ENCODE measurements around the gene ARHGAP6.

DNA sequence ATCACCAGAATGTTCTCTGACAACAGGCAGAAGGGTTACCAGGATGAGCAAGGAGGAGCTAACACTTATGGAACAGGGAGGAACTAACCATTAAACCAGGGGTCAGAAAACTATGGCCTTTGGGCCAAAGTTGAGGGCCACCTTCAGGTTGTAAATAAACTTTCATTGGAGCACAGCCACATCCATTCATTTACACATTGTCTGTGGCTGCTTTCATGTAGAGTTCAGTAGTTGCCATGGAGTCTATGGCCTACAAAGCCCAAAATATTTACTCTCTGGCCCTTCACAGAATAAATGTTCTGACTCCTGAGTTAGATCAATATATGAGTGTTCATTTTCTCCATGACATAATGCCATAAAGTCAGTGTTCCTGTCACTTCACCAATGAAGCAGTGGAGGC is 567.8 kb downstream of the ARHGAP6 start:
- no peak for TF ChIP-seq ZFP3 (CRISPR knock-in tag; IDR thresholded peaks at IDR 0.05)
- no peak for TF ChIP-seq OSR1 (CRISPR knock-in tag; IDR thresholded peaks at IDR 0.05)
- no peak for TF ChIP-seq ISL1 (CRISPR knock-in tag; IDR thresholded peaks at IDR 0.05)
- no peak for TF ChIP-seq ZFP30 (CRISPR knock-in tag; IDR thresholded peaks at IDR 0.05)
- no peak for TF ChIP-seq ZNF8 (CRISPR knock-in tag; IDR thresholded peaks at IDR 0.05)
- TF ChIP-seq, protein P1, sequence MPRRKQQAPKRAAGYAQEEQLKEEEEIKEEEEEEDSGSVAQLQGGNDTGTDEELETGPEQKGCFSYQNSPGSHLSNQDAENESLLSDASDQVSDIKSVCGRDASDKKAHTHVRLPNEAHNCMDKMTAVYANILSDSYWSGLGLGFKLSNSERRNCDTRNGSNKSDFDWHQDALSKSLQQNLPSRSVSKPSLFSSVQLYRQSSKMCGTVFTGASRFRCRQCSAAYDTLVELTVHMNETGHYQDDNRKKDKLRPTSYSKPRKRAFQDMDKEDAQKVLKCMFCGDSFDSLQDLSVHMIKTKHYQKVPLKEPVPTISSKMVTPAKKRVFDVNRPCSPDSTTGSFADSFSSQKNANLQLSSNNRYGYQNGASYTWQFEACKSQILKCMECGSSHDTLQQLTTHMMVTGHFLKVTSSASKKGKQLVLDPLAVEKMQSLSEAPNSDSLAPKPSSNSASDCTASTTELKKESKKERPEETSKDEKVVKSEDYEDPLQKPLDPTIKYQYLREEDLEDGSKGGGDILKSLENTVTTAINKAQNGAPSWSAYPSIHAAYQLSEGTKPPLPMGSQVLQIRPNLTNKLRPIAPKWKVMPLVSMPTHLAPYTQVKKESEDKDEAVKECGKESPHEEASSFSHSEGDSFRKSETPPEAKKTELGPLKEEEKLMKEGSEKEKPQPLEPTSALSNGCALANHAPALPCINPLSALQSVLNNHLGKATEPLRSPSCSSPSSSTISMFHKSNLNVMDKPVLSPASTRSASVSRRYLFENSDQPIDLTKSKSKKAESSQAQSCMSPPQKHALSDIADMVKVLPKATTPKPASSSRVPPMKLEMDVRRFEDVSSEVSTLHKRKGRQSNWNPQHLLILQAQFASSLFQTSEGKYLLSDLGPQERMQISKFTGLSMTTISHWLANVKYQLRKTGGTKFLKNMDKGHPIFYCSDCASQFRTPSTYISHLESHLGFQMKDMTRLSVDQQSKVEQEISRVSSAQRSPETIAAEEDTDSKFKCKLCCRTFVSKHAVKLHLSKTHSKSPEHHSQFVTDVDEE (CRISPR knock-in tag; IDR thresholded peaks at IDR 0.05): no peak
- TF ChIP-seq, protein P2, sequence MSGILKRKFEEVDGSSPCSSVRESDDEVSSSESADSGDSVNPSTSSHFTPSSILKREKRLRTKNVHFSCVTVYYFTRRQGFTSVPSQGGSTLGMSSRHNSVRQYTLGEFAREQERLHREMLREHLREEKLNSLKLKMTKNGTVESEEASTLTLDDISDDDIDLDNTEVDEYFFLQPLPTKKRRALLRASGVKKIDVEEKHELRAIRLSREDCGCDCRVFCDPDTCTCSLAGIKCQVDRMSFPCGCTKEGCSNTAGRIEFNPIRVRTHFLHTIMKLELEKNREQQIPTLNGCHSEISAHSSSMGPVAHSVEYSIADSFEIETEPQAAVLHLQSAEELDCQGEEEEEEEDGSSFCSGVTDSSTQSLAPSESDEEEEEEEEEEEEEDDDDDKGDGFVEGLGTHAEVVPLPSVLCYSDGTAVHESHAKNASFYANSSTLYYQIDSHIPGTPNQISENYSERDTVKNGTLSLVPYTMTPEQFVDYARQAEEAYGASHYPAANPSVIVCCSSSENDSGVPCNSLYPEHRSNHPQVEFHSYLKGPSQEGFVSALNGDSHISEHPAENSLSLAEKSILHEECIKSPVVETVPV (CRISPR knock-in tag; IDR thresholded peaks at IDR 0.05): no peak
- TF ChIP-seq TCF4 (CRISPR knock-in tag; IDR thresholded peaks at IDR 0.05; ENCODE audit: borderline replicate concordance): no peak
